GM10847 (cell line): ENCODE measurements around the gene OTOA.

Experiments
- POLR2A ChIP-seq: IDR thresholded peaks from 2 replicates; pipeline ENCODE4 v1.6.1; 2011; ENCODE audit not compliant: insufficient read length; ENCODE audit errors: extremely low read depth

Gene OTOA

DNA sequence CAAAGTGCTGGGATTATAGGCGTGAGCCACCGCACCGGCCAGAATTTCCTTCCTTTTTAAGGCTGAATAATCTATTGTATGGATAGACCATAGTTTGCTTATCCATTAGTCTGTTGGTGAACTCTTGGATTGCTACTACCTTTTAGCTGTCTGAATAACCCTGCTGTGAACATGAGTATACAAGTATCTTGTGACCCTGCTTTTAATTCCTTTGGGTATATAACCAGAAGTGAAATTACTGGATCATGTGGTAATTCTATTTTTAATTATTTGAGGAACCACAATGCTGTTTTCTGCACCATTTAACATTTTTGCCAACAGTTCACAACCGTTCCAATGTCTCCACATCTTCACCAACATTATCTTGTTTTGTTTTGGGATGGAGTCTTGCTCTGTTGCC is 4.6 kb upstream of the OTOA start:
- no peak for TF ChIP-seq POLR2A

DNA sequence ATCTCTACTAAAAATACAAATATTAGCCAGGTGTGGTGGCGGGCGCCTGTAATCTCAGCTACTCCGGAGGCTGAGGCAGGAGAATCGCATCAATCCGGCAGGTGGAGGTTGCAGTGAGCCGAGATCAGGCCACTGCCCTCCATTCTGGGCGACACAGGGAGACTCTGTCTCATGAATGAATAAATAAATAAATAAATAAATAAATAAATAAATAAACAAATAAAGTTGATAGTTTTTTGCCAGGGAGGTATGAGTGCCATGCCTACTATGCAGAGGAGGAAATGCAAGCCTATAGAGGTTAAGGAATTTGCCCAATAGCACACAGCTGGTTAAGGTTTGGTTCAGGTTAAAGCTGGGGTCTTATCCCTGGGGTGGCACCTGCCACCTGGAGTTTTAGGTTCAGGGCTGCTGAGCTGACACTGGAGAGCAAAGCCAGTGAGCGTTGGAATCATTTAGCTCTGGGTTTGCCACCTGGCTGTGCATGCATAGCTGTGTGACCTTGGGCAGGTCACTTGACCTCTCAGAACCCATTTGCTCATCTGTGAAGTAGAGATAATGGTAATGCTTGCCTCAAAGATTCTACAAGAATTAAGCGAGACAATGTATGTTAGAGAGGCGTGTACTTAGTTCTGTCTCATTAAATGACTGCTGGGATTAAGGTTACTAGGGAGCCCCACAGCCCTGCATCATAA is 1.2 kb downstream of the OTOA start:
- TF ChIP-seq POLR2A = no peak

DNA sequence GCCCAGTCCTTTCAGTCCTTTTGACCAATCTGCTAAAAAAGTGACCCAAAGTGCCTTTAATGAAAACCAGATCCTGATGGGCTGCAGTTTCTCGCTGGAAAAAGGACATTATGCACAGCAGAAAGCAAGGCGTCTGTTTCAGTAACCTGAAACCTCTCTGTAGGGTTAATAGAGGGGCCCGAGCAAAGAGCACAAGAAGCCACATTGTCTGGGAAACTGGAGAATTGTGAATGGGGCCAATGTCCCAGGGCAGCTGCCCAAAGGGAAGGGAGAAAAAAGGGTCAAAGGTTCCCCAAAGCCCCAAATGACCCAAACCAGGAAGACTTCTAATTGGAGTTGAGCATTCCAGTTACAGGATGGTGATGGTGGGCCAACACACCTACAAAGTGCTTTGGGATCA is 3.0 kb downstream of the OTOA start:
- TF ChIP-seq POLR2A = no peak

DNA sequence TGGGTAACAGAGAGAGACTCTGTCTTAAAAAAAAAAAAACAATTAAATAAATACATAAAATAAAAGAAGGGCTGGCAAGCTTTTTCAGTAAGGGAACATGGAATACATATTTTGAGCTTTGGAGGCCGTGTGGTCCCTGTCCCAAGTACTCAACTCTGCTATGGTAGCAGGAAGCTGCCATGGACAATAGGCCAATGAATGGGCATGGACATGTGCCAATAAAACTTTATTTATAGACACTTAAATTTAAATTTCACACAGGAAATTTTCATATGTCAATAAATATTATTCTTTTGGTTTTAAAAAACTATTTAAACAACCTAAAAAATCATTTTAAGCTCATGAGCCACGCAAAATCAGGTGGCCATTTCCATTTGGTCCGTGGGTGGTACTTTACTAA is 3.8 kb downstream of the OTOA start:
- no peak for TF ChIP-seq POLR2A

DNA sequence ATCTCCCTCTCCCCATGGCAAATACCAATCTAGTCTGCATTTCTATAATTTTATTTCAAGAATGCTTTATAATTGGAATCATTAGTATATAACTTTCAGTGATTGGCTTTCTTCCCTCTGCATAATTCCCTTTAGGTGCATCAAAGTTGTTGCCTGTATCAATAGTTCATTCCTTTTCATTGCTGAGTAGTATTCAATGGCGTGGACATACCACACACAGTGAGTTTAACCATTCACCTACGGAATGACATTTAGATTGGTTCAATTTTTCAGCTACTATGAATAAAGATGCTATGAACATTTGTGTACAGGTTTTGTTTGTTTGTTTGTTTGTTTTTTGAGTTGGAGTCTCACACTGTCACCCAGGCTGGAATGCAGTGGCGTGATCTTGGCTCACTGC is 9.7 kb downstream of the OTOA start:
- TF ChIP-seq POLR2A = no peak

DNA sequence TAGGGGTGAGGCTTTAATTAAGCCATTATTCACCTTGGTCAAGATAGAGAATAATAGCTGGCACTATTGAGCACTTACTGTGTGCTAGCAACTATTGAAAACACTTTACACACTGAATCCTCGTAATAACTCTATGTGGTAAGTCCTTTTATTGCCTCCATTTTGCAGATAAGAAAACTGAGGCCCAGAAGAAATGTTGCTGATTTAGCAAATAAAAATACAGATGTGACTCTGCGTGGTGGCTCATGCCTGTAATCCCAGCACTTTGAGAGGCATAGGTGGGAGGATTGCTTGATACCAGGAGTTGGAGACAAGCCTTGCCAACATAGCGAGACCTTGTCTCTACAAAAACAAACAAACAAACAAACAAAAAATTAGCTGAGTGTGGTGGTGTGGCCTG is 19.4 kb downstream of the OTOA start:
- no peak for TF ChIP-seq POLR2A

DNA sequence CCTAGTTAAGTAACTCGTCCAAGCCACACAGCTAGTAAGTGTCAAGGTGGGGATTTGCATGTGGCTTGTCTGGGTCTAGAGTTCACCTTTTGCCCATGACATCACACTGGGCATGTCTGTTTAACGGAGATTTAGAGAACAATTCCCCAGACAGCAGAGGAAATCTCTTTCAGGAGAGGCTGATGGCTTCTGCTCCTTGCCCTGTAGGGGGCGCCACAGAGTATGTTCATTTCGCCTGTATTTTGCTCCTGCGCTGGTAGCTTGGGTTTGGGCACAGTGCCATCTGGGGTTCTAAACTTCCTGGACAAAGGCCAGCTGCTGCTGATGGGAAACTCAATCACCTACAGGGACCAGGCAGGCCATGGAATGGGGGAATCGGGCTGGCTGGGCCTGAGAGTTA is 20.4 kb downstream of the OTOA start:
- no peak for TF ChIP-seq POLR2A

DNA sequence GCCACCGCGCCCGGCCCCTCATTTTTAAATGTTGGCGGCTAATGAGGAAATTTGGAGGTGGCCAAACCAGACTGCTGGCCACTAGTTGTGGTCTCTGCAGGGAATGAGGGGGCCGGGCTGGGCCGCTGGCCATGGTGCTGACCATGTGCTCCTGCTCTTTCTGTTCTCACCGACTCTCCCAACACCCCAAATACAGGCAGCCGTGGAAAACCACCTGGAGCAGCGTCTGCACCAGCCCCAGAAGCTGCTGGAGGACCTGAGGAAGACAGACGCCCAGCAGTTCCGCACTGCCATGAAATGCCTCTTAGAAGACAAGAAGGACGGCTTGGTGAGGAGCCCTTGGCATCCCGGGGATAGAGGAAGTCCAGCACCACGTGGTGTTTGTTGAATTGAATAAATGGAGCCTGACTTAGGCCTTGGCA is 21.3 kb downstream of the OTOA start:
- no peak for TF ChIP-seq POLR2A

DNA sequence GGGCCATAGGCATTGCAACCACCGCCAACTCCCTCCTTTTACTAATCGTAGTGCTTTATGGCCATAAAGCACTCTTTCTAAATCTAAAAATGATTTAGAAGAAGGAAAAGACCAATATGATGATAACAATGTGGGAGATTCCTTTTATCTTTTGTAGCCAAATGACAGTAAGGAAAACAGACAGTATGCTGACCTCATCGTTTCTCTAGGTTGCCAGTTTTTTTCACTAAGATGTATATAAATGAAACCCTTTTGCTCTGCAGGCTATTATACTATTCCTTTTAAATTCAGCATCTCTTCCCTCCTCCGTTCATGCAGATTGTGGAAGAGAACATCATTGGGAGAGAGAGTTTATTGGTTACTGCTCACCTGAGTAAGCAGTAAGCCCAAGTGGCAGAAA is 25.3 kb downstream of the OTOA start:
- no peak for TF ChIP-seq POLR2A

DNA sequence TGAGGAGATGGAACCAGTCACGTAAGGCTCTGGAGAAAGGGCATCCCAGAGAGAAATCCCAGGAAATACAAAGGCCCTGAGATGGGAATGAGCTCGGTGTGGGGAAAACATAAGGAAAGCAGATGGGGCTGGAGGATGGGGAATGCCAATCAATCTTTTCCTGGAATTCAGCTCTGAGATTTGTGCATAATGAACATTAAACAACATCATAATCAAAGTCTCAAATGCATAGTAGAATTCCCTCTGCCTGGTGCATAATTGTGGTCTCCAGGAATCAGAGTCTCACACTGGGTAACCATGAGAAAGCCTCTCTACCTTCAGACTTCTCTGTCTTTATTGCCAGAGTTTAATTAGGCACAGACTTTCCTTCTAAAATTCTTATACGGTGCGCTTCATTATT is 30.8 kb downstream of the OTOA start:
- no peak for TF ChIP-seq POLR2A

DNA sequence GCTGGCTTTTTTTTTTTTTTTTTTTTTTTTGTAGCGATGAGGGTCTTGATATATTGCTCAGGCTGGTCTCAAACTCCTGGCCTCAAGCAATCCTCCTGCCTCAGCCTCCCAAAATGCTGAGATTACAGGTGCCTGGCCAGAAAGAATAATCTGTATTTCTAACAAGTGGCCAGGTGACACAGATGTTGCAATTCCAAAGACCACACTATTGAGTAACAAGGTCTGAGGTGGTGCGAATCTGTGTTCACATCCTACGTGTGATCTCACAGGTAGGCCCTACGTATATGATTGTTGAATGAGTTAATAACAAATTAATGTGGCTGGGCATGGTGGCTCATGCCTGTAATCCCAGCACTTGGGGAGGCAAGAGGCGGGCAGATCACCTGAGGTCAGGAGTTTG is 33.3 kb downstream of the OTOA start:
- TF ChIP-seq POLR2A = no peak

DNA sequence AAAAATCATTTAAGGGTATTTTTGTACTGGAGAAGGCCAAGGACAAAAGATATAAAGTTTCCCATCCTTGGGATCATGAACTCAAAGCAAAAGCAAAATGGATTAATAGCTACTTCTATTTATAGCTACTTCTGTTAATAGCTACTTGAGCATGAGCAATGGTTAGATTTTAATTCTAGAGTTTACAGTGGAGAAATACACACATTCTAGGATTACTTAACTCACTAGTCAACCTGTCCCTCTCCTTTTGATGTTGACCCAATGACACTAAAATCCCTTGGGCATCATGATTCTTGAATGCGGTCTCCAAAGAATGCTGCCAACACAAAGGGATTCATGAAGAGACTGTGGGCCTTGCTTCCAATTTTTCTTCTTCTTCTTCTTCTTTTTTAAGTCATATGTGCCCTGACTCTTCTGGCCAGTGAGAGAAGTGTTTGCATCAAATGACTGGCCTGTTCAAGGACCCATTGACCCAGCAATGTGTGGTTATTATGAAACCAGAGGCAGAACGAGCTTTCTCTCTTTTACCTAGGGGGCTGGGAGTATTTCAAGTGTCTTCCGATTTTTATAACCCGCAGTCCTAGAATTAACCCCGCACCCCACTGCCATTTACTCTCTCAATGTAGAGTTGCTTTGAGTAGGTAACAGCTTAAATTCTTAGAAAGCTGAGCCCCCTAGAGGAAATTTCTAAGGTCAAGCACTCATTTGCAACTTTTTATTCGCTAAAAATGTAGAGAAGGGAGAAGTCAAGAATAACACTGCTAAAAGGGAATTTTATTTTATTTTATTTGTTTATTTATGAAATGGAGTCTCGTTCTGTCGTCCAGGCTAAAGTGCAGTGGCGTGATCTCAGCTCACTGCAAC is 34.6 kb downstream of the OTOA start:
- no peak for TF ChIP-seq POLR2A

DNA sequence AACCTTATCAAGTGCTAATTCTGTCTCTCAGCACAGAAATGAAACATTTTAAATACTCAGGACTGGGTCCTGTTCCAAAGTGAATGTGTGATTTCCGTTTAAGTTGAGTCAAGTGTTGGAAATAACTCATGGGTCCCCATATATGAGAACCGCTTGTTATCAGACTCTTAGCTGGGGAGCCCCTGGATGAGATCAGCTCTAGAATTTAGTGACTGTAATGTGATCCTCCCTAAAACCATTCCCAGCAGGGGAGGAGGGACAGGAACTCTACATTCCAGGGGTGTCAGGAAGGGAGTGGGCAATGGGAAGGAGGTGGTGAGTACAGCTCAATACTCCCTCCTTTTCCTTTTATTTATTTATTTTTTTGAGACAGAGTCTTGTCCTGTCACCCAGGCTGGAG is 37.5 kb downstream of the OTOA start:
- TF ChIP-seq POLR2A = no peak

DNA sequence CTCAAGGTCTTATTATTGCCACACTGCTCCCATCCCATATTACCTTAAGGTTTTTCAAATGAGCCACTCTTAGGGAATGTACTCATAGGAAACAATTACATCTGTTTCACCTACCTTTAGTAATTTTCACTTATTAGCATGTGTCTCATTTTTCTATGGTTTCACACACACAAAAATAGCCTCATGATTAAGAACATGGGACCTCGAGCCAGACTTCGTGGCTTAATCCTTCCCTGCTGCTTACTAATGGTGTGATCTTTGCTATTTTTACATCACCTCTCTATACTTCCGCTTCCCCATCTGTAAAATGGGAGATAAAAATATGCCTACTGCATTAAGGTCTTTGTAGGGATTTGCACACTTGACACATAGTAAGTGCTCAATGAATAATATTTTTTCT is 38.5 kb downstream of the OTOA start:
- no peak for TF ChIP-seq POLR2A

DNA sequence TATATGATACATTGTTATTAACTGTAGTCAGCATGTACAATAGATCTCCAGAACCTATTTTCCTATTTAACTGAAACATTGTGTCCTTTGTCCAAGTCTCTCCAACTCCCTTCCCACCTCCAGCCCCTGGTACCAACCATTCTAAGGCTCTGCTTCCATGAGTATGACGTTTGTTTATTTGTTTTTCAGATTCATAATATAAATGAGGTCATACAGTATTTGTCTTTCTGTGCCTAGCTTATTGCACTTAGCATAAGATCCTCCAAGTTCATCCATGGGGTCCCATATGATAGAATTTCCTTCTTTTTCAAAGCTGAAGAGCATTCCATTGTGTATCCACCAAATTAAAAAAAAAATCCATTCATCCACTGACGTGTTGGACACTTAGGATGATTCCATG is 39.4 kb downstream of the OTOA start:
- no peak for TF ChIP-seq POLR2A

DNA sequence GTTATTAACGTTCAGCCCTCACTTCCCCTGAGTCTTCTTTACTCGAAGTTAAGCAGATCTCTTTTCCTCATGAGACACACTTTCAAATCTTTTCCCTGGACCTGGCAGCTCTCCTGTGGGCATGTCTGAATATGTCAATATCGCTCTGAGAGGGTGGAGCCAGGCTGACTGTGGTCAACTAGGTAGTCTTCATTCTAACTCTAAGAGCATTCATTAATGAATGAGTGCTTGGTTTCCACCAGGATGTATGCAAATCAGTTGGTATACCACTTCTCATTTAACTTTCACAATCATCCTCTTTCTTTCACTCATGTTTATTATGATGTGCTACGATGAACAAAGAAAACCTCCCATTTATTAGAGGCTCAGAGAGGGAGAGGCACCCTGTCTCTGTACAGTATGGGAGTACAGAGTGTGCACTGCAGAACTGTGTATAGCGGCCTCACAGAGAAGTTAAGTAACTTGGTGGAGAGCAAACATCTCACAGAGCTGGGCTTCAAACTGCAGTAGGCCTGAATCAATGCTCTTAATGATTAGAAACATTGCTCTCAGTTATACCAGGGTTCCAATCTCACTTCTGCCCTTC is 39.9 kb downstream of the OTOA start:
- no peak for TF ChIP-seq POLR2A
